ENCODE data around the gene LUC7L2. TPM values are rescaled to one million over a fixed set of nuclear protein-coding genes. Genes with fewer than 3 reads are reported as not detected.

The LUC7L2 gene
- total RNA-seq (2021) (91.0 to 94.4 TPM (median 92.4 TPM) in 3 replicates), Bru-seq, nascent RNA (percentile 92 among the genes with signal in this experiment)
- long read RNA-seq, experiment 1, transcript LUC7L2-207 (9 exons, 2,837 nt) = minor isoform, 6 of 581 reads
- long read RNA-seq, experiment 1, transcript LUC7L2-202 (10 exons, 2,645 nt) = major isoform, 394 of 581 reads
- long read RNA-seq, experiment 1, partial matches to known transcripts = 88 of 581 reads
- long read RNA-seq, experiment 1, other reads (novel, unspliced or antisense) = 83 of 581 reads
- long read RNA-seq, experiment 2, transcript LUC7L2-206 (2 exons, 2,599 nt) = minor isoform, 7 of 87 reads
- long read RNA-seq, experiment 2, transcript LUC7L2-202 (10 exons, 2,645 nt) = major isoform, 30 of 87 reads
- long read RNA-seq, experiment 2, partial matches to known transcripts = 31 of 87 reads
- long read RNA-seq, experiment 2, other reads (novel, unspliced or antisense) = 16 of 87 reads
- long read RNA-seq, experiment 3, transcript LUC7L2-202 (10 exons, 2,645 nt) = major isoform, 57 of 105 reads
- long read RNA-seq, experiment 3, partial matches to known transcripts = 40 of 105 reads
- long read RNA-seq, experiment 3, other reads (novel, unspliced or antisense) = 5 of 105 reads

GRCh38 chr7:139359366-139360209 lies at the start of gene LUC7L2:
Gene LUC7L2 (plus strand): TSS chr7:139359894. CDS start chr7:139360262, 368 bp downstream.
- H3K36me3 Mint-ChIP-seq = peaks cover under 1% of the 10 kb centered on the region
- peaks cover 31% of the 10 kb centered on the region for H3K4me1 Mint-ChIP-seq
- H3K9me3 Mint-ChIP-seq = no peaks in the 10 kb centered on the region
- peak within 1 kb of the TSS; percentile 97 for H3K27ac Mint-ChIP-seq
- peak within 1 kb of the TSS; percentile 81 for H3K4me3 Mint-ChIP-seq
- CTCF ChIA-PET = interaction anchor here (0.6 to 1.1 kb wide), 3 partner anchors 19 to 75 kb away, joined by 3 to 7 read pairs (median 7); no protein-coding TSS in a partner anchor
- no peaks in the 10 kb centered on the region for H3K27me3 Mint-ChIP-seq (ENCODE audit: low read depth)
- peak; percentile 100 for DNase-seq (ENCODE audit: low spot score)
- POLR2A ChIA-PET = interaction anchor here (0.6 to 1.9 kb wide), 17 partner anchors 10 to 1182 kb away, joined by 3 to 12 read pairs (median 3); partner anchors contain the start of genes FMC1 and KLRG2
- ATAC-seq = peak; percentile 76
- TF ChIP-seq IRF1 (CRISPR knock-in tag; IDR thresholded peaks at IDR 0.05) (0 out of 2 replicates have a peak, but pooled peaks have one; percentile 79), ZNF416 (CRISPR knock-in tag; IDR thresholded peaks at IDR 0.05) (peak; percentile 55; the same call in 1 of the 2 replicates), KAT7 (CRISPR knock-in tag; IDR thresholded peaks at IDR 0.05; ENCODE audit: borderline replicate concordance) (0 out of 2 replicates have a peak, but pooled peaks have one; percentile 13), RELA (CRISPR knock-in tag; IDR thresholded peaks at IDR 0.05; ENCODE audit: borderline replicate concordance) (0 out of 2 replicates have a peak, but pooled peaks have one; percentile 84), GTF2I (CRISPR knock-in tag; conservative IDR thresholded peaks at IDR 0.05) (no peak), E2F5 (CRISPR knock-in tag; IDR thresholded peaks at IDR 0.05) (peak; percentile 98), ETV6 (CRISPR knock-in tag; IDR thresholded peaks at IDR 0.05) (peak; percentile 53), ESRRA (CRISPR knock-in tag; IDR thresholded peaks at IDR 0.05; ENCODE audit: borderline replicate concordance) (peak; percentile 57; the same call in 1 of the 2 replicates), ZNF232 (CRISPR knock-in tag; IDR thresholded peaks at IDR 0.05) (peak; percentile 73), USF1 (CRISPR knock-in tag; IDR thresholded peaks at IDR 0.05) (peak; percentile 30; the same call in 1 of the 2 replicates), FOXP1 (CRISPR knock-in tag; IDR thresholded peaks at IDR 0.05; ENCODE audit: borderline replicate concordance) (peak; percentile 58), E2F4 (CRISPR knock-in tag; IDR thresholded peaks at IDR 0.05; ENCODE audit: borderline replicate concordance, low read depth) (peak; percentile 85), GABPB1 (CRISPR knock-in tag; IDR thresholded peaks at IDR 0.05) (peak; percentile 68; the same call in 1 of the 2 replicates), HMGA2 (CRISPR knock-in tag; IDR thresholded peaks at IDR 0.05) (no peak), TEAD4 (CRISPR knock-in tag; IDR thresholded peaks at IDR 0.05) (peak; percentile 41; the same call in 1 of the 2 replicates), CREM (CRISPR knock-in tag; IDR thresholded peaks at IDR 0.05) (peak; percentile 80), TEAD1 (CRISPR knock-in tag; IDR thresholded peaks at IDR 0.05) (no peak; the same call in 1 of the 2 replicates), SP1 (CRISPR knock-in tag; conservative IDR thresholded peaks at IDR 0.05) (peak; percentile 76), MYBL2 (CRISPR knock-in tag; IDR thresholded peaks at IDR 0.05) (peak; percentile 95), NR2C2 (CRISPR knock-in tag; IDR thresholded peaks at IDR 0.05) (peak; percentile 6; the same call in 1 of the 2 replicates), JAZF1 (CRISPR knock-in tag; IDR thresholded peaks at IDR 0.05) (no peak), TP53 (CRISPR knock-in tag; IDR thresholded peaks at IDR 0.05) (no peak), ZNF281 (CRISPR knock-in tag; IDR thresholded peaks at IDR 0.05) (peak; percentile 24; the same call in 1 of the 2 replicates), PRRX2 (CRISPR knock-in tag; IDR thresholded peaks at IDR 0.05) (0 out of 2 replicates have a peak, but pooled peaks have one; percentile 50), FOXK1 (CRISPR knock-in tag; IDR thresholded peaks at IDR 0.05) (peak; percentile 9; the same call in 1 of the 2 replicates), NFATC4 (CRISPR knock-in tag; IDR thresholded peaks at IDR 0.05) (0 out of 2 replicates have a peak, but pooled peaks have one; percentile 34), USF2 (CRISPR knock-in tag; IDR thresholded peaks at IDR 0.05) (no peak)
